Measurements from ENCODE around the gene MRPL36.

Gene MRPL36

GRCh38 chr5:1762883-1763547, 36.6 kb downstream of the MRPL36 start:
- no peak for DNase-seq

- no peak for DNase-seq
Measured at GRCh38 chr5:1762121-1762882, 37.3 kb downstream of the MRPL36 start.

DNA sequence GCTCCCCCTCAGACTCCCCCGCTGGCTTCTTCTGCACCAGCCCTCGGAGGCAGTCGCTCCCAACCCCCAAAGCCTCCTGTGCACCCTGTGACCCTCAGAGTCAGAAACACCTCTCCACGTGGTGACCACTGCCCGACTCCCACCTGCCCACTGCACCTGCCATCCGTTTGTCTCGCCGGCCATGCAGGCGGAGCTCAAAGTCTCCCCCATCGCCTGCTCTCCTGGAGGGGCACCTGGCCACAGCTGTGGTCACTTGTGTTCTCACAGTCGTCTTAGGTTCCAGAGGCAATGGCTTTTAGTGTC, 38.2 kb downstream of the MRPL36 start:
- DNase-seq: no peak

- no peak for DNase-seq
Measured at GRCh38 chr5:1760656-1761452, 38.8 kb downstream of the MRPL36 start.

- DNase-seq: no peak
Measured at GRCh38 chr5:1760231-1760630, 39.4 kb downstream of the MRPL36 start.

DNA sequence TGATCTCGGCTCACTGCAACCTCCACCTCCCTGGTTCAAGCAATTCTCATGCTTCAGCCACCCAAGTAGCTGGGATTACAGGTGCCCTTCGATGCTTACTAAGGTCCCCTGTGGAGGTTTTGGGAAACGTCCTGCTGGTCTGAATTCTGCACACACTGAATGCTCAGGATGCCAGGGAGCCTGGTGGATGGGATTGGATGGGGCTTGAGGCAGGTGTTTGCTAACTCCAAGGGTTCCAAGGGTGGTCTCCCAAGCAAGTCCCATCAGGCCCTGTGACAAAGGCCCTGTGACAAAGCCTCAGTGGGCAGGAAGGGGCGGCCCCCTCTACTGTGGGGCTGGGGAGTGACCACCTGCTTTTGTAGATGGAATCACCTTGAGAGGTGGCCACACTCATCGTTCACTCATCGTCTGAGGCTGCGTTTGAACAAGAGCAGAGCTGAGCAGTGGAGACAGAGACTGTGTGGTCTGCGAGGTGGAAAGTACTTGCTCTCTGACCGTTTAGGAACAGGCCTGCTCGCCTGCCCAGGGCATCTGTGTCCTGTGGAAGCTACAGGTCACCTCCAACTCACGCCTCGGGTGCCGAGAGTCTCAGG, 40.2 kb downstream of the MRPL36 start:
- DNase-seq: no peak

GRCh38 chr5:1758574-1758973, 41.1 kb downstream of the MRPL36 start:
- no peak for DNase-seq

DNA sequence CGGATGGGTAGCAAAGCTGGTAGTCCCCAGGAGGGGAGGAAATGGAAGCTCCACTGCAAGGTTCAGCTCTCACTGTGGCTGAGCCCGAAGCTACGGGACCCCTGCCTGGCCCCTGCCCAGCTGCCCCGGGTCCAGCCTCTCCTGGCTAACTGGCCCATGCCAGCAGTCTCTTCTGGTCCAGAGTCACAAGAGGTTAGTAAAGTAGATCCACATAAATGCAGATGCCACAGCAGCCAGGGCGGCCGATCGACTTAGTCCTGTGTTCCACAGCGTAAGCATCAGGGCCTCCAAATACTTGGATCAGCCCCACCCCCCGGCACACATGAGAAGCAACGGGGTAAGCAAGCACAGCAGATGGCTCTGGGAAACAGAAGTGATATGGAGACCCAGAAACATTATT, 42.1 kb downstream of the MRPL36 start:
- no peak for DNase-seq

- DNase-seq: no peak
Measured at GRCh38 chr5:1756481-1756880, 43.2 kb downstream of the MRPL36 start.

DNA sequence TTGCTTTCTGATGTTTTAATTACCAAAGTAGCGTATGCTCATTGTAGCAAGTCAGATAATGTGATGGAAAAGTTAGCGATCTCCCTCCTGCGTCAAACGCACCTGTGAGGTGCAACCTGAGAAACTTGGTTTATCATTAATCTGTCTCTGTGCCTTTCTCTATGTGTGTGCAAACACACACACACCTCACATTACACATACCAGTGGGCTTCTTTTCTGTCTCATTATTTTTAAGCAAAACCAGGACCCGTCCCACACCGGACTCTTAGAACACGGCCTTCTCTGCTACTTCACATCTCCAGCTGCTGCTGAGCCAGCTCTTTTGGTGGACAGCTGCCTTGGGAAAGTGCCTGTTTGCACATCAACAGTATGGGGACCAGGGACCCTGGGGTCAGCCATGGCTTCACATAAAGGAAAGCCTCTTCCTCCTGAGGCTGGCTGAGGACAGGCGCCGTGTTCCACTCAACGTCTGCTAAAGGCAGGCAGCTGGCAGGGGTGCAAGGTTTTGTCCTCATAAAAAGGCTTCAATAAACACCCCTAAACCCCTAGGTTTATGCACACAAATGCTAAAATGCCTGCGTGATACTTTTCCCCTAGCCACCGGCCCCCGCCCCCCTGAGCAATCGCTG, 44.2 kb downstream of the MRPL36 start:
- no peak for DNase-seq

DNA sequence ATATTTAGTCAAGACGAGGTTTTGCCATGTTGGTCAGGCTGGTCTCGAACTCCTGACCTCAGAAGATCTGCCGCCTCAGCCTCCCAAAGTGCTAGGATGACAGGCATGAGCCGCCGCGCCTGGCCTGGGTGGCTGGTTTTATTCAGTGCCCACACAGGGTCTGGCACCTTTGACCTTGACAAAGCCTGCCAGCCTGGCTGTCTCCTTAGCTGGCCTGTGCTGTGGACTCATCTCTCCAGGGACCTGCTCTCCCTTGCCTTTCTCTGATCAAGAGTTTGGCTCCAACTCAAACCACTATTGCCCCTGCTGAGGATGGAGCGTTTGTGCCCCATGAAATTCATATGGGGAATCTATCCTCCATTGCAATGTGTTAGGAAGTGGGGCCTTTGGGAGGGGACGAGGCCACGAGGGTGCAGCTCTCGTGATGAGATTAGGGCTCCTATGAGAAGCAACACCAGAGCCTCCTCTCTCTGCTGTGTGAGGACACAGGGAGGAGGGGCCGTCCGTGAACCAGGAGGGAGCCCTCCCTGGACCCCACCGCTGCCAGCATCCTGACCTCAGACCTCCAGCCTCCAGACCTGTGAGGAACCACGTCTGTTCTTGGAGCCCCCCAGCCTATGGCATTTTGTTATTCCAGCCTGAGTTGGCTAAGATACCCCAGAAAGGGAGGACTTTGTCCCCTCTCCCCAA, 45.0 kb downstream of the MRPL36 start:
- DNase-seq: no peak

- DNase-seq: no peak
Measured at GRCh38 chr5:1753490-1753889, 46.1 kb downstream of the MRPL36 start.

GRCh38 chr5:1752881-1753280, 46.8 kb downstream of the MRPL36 start:
- no peak for DNase-seq

- DNase-seq: no peak
Measured at GRCh38 chr5:1751864-1752822, 47.5 kb downstream of the MRPL36 start.

- no peak for DNase-seq
Measured at GRCh38 chr5:1751026-1751863, 48.4 kb downstream of the MRPL36 start.

DNA sequence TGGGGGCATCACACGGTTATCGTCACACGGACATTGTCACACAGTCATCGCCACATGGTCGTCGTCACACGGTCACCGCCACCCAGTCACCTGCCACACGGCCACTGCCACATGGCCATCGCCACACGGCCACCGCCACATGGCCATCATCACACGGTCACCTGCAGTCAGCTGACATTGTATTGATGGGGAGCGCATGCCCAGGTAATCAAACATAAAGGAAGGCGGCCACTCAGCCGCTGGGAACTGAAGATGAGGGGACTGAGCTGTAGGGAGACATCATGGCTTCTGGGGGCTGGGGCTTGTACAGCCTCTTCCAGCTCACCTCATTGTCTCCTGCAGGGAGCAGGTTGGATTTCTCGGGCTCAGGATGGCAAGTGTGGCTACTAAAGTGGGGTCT, 49.2 kb downstream of the MRPL36 start:
- DNase-seq: no peak

- no peak for DNase-seq
Measured at GRCh38 chr5:1749346-1750124, 50.1 kb downstream of the MRPL36 start.

DNA sequence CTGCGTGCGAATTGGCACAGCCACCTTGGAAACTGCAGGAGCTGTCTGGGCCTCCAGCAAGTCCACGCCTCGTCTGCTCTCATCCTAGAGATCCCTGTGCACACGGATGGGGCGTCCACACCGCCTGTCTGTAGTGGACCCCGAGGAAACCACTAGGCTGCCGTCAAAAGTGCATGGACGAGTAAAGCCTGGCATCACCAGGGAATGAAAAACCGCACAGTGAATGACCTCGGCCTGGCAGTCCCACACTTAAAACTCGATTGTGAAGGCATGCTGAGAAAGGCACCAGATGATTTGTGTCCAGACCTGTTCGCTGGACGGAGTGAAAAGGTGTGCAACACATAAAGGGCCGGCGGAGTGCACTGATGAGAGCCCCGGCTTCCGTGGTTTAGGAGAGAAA, 50.8 kb downstream of the MRPL36 start:
- DNase-seq: no peak

Data from NK-92 treated with Interleukin-12 subunit alpha and Interleukin-12 subunit beta, amount 100 ng/mL, for 24 hours (cell line).